GM12891 (cell line): ENCODE measurements around the gene RAB11FIP3.

Experiments used
- POLR2A ChIP-seq: IDR thresholded peaks from 2 replicates; pipeline ENCODE4 v1.6.1; 2011; ENCODE audit warnings: low read depth, low read length, control low read depth
- POLR2AphosphoS5 ChIP-seq: IDR thresholded peaks from 2 replicates; pipeline ENCODE4 v1.6.1; 2011; ENCODE audit warnings: low read depth, low read length, control low read depth
- POU2F2 ChIP-seq: IDR thresholded peaks from 2 replicates; pipeline ENCODE4 v1.6.1; 2011; ENCODE audit warnings: low read depth, mild to moderate bottlenecking, control low read depth, low read length, moderate library complexity

DNA sequence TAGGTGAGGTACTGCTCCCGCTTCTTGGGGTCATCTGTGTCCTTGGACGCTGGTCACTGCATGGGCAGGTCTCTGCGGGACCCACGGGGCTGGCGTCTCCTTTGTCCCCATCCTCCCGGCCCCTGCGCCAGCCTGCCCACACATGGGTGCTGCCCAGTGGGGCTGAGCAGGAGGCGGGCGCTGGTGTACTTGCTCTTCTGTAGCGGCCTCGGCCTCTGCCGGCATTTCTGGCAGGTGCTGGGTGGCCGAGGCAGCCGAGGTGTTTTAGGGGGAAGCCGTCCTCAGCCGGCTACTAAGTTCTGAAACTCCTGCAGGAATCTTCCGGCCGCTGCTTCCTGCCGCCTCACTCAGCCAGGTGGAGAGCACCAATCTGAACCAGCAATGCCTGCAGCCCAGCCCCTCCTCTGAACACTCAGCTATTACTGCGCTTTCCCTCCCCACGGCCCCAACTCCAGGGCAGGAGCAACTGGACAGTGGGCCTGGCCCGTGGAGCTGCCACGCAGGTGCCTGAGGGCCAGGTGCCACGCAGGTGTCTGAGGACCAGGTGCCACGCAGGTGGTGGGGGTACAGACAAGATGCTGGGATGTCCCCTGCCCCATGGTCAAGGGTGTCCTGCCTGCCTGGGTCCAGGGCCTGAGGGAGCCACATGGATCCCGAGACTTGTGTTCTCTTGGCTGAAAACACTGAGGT lies 13.7 kb upstream of the RAB11FIP3 start:
- no peak for TF ChIP-seq POU2F2
- no peak for TF ChIP-seq POLR2A
- no peak for TF ChIP-seq POLR2AphosphoS5
